DOHH2 (cell line): ENCODE data around the gene GSTM4.
"Not testable (repeated sequence)": the region's sequence is repeated elsewhere in the genome, so short reads cannot be mapped to it uniquely, and the experiment has no call there.

Source experiments
- H3F3A ChIP-seq: fragments of 200-600 bp; sonication (generic), shearing (Covaris generic); 2 replicates; pipeline ENCODE4 v1.6.0; 2016; ENCODE audit warnings: antibody characterized with exemption, mild to moderate bottlenecking; ENCODE audit not compliant: control insufficient read depth, insufficient read depth
- H3K27ac ChIP-seq: fragments of 200-600 bp; sonication (generic); 2 replicates; pipeline ENCODE4 v1.5.1; 2014; ENCODE audit warnings: low read depth, mild to moderate bottlenecking, low read length, moderate library complexity
- H3K27me3 ChIP-seq: fragments of 200-600 bp; sonication (generic); 2 replicates; pipeline ENCODE4 v1.6.1; 2014; ENCODE audit warnings: mild to moderate bottlenecking, low read length, mixed read lengths; ENCODE audit not compliant: control insufficient read depth
- H3K36me3 ChIP-seq: fragments of 200-600 bp; sonication (generic); 2 replicates; pipeline ENCODE4 v1.6.1; 2014; ENCODE audit warnings: mild to moderate bottlenecking, low read length, moderate library complexity, mixed read lengths; ENCODE audit not compliant: control insufficient read depth
- H3K4me1 ChIP-seq: fragments of 200-600 bp; sonication (generic); 2 replicates; pipeline ENCODE4 v1.6.1; 2014; ENCODE audit warnings: mild to moderate bottlenecking, low read length, mixed read lengths; ENCODE audit not compliant: control insufficient read depth
- H3K4me2 ChIP-seq: fragments of 200-600 bp; sonication (generic); 2 replicates; pipeline ENCODE4 v1.6.0; 2014; ENCODE audit warnings: mild to moderate bottlenecking, low read length, moderate library complexity
- H3K4me3 ChIP-seq: fragments of 200-600 bp; sonication (generic); 2 replicates; pipeline ENCODE4 v1.5.1; 2014; ENCODE audit warnings: mild to moderate bottlenecking, low read length, mixed read lengths
- H3K79me2 ChIP-seq: fragments of 200-600 bp; sonication (generic); 2 replicates; pipeline ENCODE4 v1.6.1; 2014; ENCODE audit warnings: mild to moderate bottlenecking, low read length, mixed read lengths; ENCODE audit not compliant: control insufficient read depth
- H3K9me2 ChIP-seq: fragments of 200-600 bp; sonication (generic); replicated peaks from 2 replicates; pipeline ENCODE4 v1.6.1; 2014; ENCODE audit warnings: mild to moderate bottlenecking, low read length, mixed read lengths; ENCODE audit not compliant: control insufficient read depth
- H3K9me3 ChIP-seq: fragments of 200-600 bp; sonication (generic); 2 replicates; pipeline ENCODE4 v1.6.1; 2014; ENCODE audit warnings: antibody characterized with exemption, low read length, mixed read lengths; ENCODE audit not compliant: control insufficient read depth, insufficient read depth
- H4K20me1 ChIP-seq: fragments of 200-600 bp; sonication (generic); 2 replicates; pipeline ENCODE4 v1.6.0; 2014; ENCODE audit warnings: low read depth, mild to moderate bottlenecking, antibody characterized with exemption, low read length, moderate library complexity; ENCODE audit not compliant: control insufficient read depth, insufficient read depth
- EZH2phosphoT487 ChIP-seq: fragments of 200-600 bp; sonication (generic); IDR thresholded peaks from 2 replicates; pipeline ENCODE4 v1.6.1; 2017; ENCODE audit warnings: borderline replicate concordance, mild to moderate bottlenecking, antibody characterized with exemption, low read length, moderate library complexity, mixed read lengths
- TF ChIP-seq, protein P1 (sequence below): fragments of 200-600 bp; sonication (generic); IDR thresholded peaks from one replicate; pipeline ENCODE4 v1.5.1; 2014; ENCODE audit warnings: antibody characterized with exemption, mild to moderate bottlenecking, low read depth, low read length; ENCODE audit not compliant: poor library complexity, severe bottlenecking

GSTM4 gene

GRCh38 chr1:109687641-109688499 is 32.0 kb downstream of the GSTM4 start, which contains the start of gene GSTM1:
TSS of gene GSTM1 (plus strand) at chr1:109687817. CDS start at chr1:109687874, 57 bp downstream.
- H3F3A ChIP-seq, result no peaks in the 10 kb centered on the region
- H3K9me2 ChIP-seq, result no peaks in the 10 kb centered on the region
- H3K9me3 ChIP-seq, result no peaks in the 10 kb centered on the region
- no peaks in the 10 kb centered on the region for H3K36me3 ChIP-seq
- TF ChIP-seq, protein P1, sequence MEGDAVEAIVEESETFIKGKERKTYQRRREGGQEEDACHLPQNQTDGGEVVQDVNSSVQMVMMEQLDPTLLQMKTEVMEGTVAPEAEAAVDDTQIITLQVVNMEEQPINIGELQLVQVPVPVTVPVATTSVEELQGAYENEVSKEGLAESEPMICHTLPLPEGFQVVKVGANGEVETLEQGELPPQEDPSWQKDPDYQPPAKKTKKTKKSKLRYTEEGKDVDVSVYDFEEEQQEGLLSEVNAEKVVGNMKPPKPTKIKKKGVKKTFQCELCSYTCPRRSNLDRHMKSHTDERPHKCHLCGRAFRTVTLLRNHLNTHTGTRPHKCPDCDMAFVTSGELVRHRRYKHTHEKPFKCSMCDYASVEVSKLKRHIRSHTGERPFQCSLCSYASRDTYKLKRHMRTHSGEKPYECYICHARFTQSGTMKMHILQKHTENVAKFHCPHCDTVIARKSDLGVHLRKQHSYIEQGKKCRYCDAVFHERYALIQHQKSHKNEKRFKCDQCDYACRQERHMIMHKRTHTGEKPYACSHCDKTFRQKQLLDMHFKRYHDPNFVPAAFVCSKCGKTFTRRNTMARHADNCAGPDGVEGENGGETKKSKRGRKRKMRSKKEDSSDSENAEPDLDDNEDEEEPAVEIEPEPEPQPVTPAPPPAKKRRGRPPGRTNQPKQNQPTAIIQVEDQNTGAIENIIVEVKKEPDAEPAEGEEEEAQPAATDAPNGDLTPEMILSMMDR, result no peak
- TF ChIP-seq EZH2phosphoT487, result no peak
- no peak within 1 kb of the TSS for H3K27ac ChIP-seq
- no peaks in the 10 kb centered on the region for H4K20me1 ChIP-seq
- H3K4me1 ChIP-seq, result no peaks in the 10 kb centered on the region
- no peak within 1 kb of the TSS for H3K4me3 ChIP-seq
- H3K79me2 ChIP-seq, result no peaks in the 10 kb centered on the region
- H3K27me3 ChIP-seq, result no peaks in the 10 kb centered on the region
- no peak within 1 kb of the TSS for H3K4me2 ChIP-seq

- Histone ChIP-seq H3K27me3 (no peaks in the 10 kb centered on the region), H3K36me3 (no peaks in the 10 kb centered on the region), H3K4me2 (no peak overlapping the region), H3K9me2 (no peaks in the 10 kb centered on the region), H3K9me3 (no peaks in the 10 kb centered on the region), H3K79me2 (no peaks in the 10 kb centered on the region), H3K4me1 (no peaks in the 10 kb centered on the region), H3K27ac (no peak overlapping the region), H4K20me1 (no peaks in the 10 kb centered on the region), H3K4me3 (no peak overlapping the region), H3F3A (no peaks in the 10 kb centered on the region)
- no peak for TF ChIP-seq EZH2phosphoT487
- TF ChIP-seq, protein P1, result no peak
Measured at GRCh38 chr1:109689844-109690405, 34.0 kb downstream of the GSTM4 start.

GRCh38 chr1:109691759-109692158 is 35.9 kb downstream of the GSTM4 start:
- TF ChIP-seq EZH2phosphoT487, result no peak
- TF ChIP-seq, protein P1, result no peak
- Histone ChIP-seq H3K9me3 (no peaks in the 10 kb centered on the region), H3K36me3 (no peaks in the 10 kb centered on the region), H3K27me3 (no peaks in the 10 kb centered on the region), H3K27ac (no peak overlapping the region), H3K9me2 (no peaks in the 10 kb centered on the region), H3K4me2 (no peak overlapping the region), H4K20me1 (no peaks in the 10 kb centered on the region), H3F3A (no peaks in the 10 kb centered on the region), H3K79me2 (no peaks in the 10 kb centered on the region), H3K4me1 (no peaks in the 10 kb centered on the region), H3K4me3 (no peak overlapping the region)

GRCh38 chr1:109694400-109694799 is 38.5 kb downstream of the GSTM4 start:
- H3K9me2 ChIP-seq, H3F3A ChIP-seq, H3K79me2 ChIP-seq, H3K27ac ChIP-seq, H3K4me2 ChIP-seq, H3K4me1 ChIP-seq, H3K27me3 ChIP-seq, H3K36me3 ChIP-seq, H4K20me1 ChIP-seq, H3K9me3 ChIP-seq, H3K4me3 ChIP-seq: not testable (repeated sequence)

GRCh38 chr1:109695138-109695537 is 39.2 kb downstream of the GSTM4 start:
- H3K9me2 ChIP-seq, H3K79me2 ChIP-seq, H3K27ac ChIP-seq, H3K4me3 ChIP-seq, H3K9me3 ChIP-seq, H3K4me1 ChIP-seq, H3K27me3 ChIP-seq, H4K20me1 ChIP-seq, H3K36me3 ChIP-seq, H3K4me2 ChIP-seq, H3F3A ChIP-seq: not testable (repeated sequence)
